Colon (tissue), 2 donors: ENCODE results near the gene NPEPL1.

Experiments used
- FAIRE-seq: peaks from 2 replicates; lab custom pipeline; 2012; peaks lifted over from hg19 to GRCh38; lab: Jason Lieb, UNC
- donor health status: control.
- donor health status: control.

NPEPL1 gene

DNA sequence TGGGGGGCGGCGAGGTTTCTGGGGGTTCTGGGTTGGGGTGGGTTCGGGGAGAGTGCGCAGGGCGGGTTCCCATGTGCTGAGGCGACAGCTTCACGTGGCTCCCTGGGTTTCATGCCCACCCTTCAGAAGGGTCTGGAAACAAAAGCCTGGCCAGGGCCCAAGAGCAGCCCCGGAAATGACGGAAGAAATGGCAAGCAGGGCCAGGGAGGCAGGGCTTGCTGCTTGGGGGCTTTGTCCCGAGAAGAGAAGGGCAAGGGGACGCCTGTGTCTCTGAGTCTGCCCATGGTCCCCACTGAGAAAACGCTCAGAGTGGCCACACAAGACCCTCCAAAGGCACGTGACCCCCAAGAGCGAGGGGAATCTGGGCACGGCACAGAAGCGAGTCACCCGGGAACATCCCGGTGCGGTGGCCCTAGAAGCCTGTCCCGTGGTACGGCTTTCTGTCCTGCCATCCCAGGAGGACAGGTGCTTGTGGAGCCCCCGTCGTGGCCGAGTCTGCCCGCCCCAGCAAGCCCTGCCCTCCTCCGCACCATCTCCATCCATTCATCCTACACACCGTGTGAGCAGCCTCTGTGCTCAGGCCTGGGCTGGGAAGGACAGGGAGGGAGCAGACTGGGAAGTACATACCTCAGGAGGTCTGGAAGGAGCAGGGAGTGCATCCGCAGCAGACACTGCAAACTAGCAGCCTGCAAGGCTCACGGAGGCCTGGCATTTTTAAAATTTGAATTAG, 9.0 kb downstream of the NPEPL1 start:
- FAIRE-seq = no peak

DNA sequence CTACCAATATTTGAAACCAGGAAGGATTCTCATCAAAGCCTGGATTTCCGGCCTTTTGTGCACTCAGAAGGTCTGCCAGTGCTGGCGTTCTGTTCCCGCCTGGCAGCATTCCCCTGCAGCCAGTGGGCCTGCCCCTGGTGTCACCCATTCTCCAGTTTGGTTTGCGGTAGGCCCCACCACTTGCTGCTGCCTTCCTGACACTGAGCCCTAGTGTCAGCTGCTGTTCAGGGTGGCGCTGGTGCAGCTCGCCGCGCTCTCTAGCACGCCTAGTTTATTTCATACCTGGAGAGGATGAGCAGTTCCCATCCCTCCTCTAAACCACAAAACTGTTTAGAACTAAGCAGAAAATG, 9.5 kb downstream of the NPEPL1 start:
- FAIRE-seq = no peak

DNA sequence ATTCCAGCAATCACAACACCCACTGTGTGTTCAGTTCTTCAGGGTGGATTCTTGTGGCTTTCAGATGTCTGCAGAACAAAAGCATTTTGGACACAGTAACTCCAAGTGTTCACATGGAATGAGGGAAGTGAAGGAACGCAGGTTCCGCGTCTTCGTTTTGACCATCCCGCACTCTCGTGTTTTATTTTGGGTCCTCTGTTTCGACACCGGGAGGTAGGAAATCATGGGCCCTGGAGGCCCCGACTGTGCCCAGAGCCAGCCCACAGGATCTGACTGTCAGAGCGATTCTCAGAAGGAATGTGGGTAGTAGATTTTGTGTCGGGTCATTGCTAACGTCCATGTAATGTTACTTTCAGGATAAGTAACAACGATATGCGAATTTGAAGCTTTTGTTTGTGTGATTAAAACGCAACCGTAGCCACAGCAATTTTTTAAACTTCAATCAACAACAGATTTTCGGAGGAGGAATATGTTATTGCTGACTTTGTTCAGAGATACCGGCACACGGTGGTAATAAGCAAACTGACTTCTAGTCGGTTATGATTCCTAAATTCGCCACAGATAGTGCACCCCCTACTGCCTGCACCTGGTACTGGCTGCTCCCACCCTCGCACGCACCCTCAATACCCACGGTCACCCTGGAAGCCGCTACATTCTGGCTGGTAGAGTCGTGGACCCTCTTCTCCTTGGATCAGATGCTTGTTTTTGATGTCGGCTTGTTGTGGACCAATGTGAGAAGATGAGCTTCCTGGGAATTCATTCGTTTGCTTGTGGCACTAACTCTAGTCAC, 10.5 kb downstream of the NPEPL1 start:
- no peak for FAIRE-seq

DNA sequence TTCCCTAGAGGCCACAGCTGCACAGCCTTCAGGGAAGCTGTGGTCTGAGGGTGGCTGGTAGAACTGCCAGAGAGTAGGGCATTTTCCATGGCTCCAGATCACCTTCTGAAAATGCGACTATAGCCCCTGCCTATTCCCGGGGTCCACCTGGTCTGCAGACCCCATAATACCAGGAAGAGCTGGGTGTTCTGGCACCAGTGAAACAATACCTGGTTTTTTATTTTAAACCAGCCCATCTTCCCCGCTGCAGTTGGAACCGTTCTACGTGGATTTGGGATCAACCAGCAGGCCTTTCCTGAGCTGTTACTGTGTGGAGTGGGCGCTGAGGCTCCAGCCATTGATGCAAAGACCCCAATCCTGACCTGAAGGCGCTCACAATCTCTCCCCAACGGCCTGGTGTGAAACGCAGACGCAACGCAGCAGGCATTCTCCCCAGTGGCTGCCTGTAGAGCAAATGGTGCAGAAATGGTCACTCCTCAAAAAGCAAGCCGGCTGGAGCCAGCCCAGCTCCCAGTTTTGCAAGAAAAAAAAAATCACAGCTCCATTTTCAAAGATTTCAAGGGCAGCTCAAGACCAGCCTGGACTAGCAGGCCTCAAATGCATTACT, 11.3 kb downstream of the NPEPL1 start:
- FAIRE-seq = no peak

DNA sequence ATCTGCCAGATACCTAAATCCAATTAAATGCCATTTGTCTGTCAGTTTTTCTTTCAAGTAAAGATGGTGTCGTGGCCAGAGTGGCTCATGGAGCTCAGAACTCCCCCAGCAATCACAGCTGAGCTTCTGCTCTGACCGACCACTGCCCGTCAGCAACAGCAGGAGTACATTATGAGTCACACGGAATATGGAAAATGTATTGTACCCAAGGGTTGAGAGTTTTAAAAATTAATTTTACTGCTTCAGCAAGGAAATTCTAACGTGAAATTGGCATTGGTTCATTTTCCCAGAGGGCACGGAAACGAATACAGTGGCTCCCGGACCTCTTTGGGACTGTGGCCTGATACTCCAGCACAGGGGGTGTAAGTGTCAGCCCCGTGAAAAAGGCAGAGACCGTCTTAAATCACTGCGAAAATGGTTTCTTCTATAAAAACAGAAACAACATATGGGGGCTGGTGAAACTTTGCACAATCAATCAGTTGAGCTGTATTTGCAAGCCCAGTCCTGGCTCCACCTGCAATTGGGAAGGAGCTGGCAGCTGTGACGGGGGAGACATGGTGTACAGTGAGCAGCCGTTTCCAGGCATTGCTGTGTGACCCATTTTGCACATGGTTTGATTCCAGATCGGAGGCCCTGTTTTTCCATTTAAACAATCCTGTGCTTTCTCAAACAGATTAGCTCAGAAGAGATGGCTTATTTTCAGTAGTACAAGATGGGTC, 12.8 kb downstream of the NPEPL1 start:
- FAIRE-seq = no peak

DNA sequence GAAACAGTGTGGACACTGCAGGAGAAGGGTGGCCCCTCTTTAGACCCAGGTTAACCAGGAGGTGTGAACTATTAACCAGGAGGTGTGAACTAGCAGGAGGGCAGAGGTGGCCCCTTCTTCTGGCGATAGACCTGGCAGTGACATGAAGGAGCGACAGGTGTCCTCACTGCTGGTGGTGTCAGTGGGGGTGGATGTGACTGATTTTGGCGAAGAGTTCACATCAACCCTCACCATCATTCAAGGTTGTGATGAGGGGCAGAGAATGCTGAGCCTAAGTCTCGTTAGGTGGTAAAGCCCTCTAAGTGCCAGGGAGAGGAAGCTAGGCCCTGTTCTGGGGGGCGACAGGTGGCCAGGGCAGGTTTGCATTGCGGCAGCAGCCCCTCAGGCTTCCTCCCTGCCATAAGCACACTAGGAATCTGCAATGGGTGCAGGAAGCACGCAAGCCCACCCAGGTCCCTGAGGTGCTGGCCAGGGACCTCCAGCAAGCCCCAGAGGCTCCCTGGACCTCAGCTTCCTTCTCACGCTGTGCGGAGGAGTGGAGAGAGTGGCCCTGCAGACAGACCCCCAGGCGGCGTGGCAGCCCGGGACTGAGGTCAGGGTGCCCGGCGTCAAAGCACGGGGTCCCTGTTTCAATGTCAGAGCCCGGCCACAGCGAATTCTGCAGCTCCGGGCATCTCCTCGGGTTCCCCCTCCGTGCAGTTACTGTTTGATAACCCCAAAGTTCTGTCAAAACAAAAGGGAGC, 13.7 kb downstream of the NPEPL1 start:
- FAIRE-seq = no peak

DNA sequence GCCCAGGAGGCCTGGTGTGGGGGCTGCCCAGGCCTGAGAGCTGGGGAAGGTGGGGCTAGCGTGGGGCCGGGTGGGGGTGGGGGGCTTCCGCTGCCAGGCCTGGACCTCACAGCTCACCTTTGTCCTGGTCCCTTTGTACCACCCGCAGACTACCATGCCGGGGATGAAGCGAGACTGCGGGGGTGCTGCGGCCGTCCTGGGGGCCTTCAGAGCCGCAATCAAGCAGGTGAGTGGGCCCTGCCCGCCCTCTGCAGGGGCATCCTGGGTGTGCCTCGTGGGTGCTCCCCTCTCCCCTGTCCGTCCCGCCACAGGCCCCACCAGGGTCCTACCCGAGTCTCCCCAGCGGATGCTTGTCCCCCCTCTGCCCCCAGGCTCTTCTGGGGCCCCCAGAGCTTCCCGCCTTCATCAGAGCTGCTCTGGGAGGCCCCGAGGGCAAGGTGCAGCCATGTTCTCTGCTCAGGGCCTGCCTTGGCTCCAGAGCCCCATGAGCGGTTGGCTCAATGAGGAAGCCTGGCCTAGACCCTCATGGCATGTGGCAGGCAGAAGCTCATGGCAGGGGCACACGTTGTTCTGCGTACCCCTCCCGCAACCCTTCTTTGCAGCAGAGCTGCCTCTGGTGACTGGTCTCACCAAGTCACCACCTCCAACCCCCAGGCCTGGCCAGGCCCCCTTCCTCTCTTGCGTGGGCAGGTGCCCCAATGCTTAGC, 14.5 kb downstream of the NPEPL1 start:
- FAIRE-seq = no peak

DNA sequence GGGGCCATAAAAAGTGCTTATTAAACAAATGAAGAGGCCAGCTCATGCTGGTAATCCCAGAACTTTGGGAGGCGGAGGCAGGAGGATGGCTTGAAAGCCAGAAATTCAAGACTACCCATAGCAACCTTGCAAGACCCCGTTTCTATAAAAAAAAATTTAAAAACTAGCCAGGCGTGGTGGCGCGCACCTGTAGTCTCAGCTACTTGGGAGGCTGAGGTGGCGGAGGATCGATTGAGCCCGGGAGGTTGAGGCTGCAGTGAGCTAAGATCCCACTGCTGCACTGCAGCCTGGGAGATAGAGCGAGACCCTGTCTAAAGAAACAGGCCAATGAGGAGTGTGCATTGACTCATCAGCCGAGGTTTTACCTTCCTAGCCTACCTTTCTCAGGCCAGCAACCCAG, 15.2 kb downstream of the NPEPL1 start:
- FAIRE-seq = no peak

DNA sequence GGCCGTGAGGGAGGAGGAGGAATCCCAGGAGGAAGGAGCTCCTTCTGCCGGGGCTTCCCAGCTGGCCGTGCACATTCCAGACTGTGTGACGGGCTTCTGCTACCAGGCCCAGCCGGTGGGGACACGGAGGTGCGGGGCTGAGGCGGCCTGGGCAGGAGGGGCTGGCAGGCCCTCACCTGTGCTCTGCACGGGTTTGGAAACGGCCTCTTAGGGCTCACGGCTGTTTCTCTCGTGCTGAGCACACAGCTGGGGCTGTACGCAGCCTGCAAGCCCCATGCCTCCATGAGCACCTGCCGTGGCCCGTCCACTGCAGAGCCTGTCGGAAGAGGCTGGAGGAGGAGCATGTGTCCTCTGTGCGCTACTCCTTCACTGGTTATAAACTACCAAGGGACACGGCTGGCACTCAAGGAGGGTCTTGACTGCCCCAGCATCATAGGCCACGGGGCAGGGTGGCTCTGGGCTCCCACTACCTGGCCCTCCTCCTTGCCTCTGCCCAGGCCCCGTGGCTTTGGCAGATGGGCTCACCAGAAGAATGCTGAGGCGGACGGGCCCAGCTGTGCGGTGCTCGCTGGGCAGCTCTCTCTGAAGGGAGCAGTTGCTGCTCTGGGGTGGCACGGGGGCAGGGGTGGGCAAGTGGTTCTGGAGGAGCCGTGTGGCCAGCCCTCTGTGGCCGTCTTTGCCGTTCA, 15.8 kb downstream of the NPEPL1 start:
- no peak for FAIRE-seq

DNA sequence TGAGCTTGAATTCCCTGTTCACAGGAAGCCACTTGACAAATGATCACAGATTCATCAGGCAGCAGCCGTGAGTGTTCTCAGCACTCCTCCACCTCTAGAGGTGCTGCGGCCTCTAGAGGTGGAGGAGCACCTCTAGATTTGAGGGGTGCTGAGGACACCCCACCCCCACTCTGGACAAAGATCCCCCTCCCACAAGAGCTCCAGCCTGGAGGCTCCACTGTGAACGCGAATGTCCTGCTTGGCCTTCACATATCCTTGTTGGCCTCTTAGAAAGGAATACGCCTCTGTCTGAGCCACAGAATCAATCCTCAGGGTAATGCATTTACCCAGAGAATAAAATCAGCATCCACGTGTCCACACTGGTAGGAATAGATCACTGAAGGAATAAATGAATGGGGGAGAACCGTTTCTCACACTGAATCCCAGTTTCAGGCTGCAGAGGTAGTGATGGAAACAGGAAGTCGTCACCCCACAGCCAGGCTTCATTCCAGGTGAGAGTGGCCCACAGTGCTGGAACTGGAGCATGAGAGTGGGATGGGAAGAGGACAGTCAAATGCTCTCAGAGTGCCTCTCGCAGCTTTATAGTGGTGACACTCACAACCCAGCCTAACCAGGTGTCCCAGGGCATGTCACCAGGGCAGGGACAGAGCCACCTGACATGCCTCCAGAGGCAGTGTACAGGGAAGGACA, 16.6 kb downstream of the NPEPL1 start:
- FAIRE-seq = no peak

DNA sequence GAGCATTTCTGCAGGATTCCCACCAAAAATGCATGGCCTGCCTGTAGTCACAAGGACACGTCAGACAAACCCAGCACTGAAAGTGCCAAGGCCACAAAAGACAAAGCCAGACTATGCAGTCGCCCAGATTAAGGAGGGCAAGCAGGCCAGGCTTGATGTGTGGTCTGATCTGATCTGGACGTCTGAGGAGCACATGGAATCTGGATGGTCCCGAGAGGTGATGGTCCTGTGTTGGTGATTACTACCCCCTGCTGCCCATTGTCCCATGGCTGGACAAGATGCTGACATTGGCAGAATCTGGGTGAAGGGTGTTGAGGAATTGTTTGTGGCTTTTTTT, 17.1 kb downstream of the NPEPL1 start:
- no peak for FAIRE-seq

DNA sequence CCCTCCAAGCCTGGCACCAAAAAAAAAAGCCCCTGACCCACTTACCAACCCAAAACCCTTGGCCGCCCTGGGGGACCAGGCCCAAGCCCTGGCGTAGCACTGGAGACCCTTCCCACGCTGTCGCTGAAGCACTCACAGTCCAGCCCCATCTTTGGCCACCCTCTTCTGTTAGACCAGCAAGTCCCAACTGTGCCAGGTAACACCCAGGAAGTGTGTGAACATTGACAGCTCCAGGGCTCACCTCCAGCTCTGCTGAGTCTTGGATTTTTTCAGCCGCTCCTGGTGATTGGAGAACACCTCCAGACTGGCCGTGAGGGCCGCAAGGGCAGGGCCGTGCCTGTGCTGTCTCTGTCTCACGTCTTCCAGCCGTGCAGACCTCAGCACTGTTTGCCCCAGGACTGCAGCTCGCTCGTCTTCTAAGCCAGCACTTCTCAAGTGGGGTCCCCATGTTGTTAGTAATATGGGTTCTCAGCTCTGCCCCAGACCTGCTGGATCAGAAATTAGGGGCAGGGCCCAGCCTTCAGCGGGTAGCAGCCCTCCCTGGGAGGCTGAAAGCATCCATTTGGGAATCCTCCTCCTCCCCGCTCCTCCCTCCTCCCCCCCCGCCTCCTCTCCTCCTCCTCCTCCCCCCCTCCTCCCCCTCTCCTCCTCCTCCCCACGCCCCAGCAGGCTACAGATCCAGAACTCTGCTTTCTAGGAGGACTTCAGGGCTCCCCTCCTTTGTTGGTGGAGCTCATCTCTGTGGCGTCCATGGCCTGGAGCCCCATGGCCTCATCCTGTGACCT, 18.1 kb downstream of the NPEPL1 start:
- no peak for FAIRE-seq

DNA sequence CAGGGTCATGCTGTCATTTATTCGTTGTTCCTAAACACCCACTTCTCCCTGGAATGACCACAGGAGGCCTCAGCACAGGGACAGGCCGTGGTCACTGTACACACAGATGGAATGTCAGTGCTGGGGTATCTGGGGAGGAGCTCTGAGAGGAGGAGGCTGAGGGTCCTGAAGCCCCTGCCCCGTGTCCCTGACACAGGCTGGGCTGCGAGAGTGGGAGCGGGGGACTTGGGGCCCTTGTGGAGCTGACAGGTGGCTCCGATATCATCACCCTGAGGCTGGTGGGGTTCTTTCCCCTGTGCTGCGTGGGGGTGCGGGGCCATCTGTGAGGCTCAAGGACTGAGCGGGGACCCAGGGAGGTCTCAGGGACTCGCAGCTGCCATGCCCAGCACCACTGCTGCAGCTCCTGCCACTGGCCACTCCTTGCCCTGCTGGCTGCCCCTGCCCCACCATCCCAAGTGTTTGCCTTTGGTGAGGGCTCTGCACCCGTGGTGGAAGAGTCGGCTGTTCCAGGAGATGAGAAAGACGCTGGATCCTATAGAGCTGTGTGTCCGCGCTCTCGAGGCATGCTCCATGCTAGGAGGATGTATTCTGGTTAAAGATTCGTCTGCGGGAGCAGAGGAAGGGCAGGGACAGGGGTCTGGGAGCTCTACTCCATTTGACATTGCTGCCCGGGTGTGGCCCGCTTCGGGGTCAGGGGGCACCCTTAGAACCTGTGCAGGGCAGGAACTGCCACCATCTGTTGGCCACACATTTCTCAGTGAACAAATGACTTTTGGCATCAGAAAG, 18.9 kb downstream of the NPEPL1 start:
- no peak for FAIRE-seq

DNA sequence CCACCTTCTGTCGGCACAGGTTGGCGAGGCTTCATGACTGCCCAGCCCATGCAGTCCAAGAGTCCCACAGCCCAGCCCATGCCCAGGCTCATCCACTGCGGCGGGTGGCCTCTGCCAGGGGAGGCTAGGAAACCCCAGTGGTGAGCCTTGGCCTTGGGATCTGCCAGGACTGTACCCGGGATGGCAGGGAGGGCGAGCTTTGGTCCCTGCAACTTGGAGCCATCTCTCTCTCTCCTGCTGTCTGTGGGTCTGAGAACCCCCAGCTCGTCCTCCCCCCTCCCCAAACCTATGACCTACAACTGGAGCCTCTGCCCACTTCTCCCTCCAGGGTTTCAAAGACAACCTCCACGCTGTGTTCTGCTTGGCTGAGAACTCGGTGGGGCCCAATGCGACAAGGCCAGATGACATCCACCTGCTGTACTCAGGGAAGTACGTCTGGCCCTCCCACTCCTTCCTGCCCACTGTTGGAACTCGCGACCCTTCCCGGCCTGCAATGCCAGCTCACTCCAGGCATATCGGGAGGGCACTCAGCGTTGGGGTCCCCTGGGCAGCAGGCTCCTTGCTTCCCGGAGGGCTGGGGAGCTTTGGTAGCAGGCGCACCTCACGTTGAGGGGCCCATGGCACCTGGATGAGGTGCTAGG, 19.7 kb downstream of the NPEPL1 start:
- FAIRE-seq = no peak

DNA sequence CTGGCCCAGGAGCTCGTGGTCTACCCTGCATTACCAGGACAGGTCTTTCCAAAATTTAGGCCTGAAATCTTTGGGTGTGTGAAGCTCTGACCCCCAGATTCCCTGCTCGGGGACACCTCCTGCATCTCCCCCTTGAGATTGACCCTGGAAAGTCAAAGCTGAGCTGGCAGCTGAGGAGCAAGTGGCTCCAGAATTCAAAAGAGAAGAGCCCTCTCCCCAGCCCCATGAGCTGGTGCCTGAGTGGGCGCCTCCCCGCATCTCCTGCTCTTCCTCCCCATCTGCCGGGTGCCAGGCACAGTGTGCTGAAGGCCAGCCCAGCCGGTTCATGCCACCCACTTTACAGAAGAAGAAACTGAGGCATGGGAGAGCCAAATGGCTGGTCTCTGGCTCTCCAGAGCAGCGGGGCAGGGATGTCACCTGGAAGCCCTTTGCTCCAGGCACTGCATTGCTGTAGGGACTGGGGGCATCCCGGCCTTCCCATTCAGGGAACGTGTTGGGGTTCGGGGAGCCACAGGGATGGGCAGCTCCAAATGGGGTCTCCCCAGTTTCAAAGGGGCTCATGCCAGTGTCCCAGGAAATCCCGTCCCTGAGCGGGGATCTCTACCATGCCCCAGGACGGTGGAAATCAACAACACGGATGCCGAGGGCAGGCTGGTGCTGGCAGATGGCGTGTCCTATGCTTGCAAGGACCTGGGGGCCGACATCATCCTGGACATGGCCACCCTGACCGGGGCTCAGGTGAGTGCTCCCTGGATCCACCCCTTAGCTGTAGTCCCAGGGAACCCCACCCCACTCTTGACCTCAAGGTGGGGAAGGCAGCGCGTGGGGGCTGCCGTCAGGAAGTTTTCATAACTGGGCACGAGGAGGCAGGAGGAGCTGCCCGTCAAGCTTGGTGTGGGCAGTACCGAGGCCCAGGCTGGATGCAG, 20.5 kb downstream of the NPEPL1 start:
- no peak for FAIRE-seq

DNA sequence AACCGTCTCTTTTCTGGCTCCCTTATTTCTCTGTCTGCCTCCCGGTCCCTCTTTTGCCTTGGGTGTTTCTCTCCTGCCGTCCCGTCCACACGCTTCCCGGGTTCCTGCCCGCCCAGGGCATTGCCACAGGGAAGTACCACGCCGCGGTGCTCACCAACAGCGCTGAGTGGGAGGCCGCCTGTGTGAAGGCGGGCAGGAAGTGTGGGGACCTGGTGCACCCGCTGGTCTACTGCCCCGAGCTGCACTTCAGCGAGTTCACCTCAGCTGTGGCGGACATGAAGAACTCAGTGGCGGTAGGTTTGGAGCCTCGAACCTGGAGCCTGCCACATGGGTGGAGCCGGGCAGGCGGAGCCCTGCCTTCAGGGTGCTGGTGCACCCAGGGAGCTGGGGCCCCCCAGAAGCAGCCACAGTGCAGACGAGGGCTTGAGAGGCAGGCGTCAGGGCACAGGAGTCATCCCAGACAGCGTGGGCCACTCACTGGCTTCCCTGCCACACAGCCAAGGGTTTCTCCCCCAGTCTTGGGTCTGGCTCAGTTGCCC, 21.3 kb downstream of the NPEPL1 start:
- no peak for FAIRE-seq
